Measurements from ENCODE around the gene OSBP2.

Gene OSBP2

GRCh38 chr22:30809086-30809485, 114.4 kb downstream of the OSBP2 start:
- DNase-seq (ENCODE audit: low spot score): no peak

- no peak for DNase-seq (ENCODE audit: low spot score)
Observed at GRCh38 chr22:30810105-30810504, 115.4 kb downstream of the OSBP2 start.

- no peak for DNase-seq (ENCODE audit: low spot score)
Observed at GRCh38 chr22:30813936-30814335, 119.3 kb downstream of the OSBP2 start.

DNA sequence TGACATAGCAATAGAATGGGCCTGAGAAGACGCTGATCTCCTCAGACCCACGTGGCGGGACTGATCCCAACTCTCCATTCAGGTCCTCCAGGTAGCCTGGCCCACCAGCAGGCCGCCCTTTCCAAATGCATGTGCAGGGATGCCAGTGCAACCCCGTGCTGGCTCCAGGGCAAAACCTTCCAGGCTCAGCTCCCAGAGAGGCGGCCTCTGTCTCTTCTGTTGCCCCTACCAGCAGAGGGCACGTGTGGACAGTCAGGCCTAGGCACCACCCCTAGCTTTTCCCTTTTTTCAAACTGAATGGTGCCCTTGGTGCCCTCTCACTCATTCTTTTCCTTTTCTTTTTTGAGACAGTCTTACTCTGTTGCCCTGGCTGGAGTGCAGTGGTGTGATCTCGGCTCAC, 121.7 kb downstream of the OSBP2 start:
- DNase-seq (ENCODE audit: low spot score): no peak

GRCh38 chr22:30821381-30821780, 126.7 kb downstream of the OSBP2 start:
- DNase-seq (ENCODE audit: low spot score): no peak

GRCh38 chr22:30821863-30822215, 127.2 kb downstream of the OSBP2 start:
- no peak for DNase-seq (ENCODE audit: low spot score)

DNA sequence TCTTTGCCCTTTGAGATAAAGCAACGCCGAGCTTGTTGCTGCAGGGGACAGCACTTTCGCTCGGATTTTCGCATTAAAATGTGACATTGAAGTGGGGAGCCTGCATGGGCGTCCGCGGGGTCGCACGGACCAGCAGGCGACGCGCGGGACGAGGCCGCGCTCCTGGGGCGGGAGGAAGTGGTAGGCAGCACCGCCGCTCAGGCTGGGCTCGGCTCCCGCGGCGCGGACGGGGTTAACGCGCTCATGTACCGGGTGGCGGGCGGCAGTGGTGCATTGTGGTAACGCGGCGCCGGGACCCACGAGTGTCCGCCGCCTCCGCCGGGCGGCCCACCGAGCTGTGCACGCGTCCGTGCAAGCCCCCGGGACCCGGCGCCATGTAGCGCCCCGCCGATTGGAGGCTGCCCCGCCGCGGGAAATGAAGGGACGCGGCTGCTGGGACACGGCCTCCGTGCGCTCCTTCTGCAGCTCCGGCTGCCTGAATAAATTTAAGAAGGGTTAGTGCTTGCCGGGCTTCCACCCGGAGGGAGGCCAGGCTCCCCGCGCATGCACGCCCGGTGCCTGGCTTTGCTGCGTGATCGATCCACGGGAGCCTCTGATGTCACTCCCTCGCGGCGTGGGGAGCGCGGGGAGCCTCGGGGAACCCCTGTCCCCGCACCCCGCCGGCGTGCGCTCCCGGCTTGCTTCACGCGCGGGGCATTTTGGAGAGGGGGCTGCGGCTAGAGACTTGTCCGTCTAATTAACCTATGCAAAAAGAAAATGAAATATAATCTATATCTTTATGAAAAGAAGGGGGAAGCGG, 127.7 kb downstream of the OSBP2 start:
- DNase-seq (ENCODE audit: low spot score): no peak

- no peak for DNase-seq (ENCODE audit: low spot score)
Observed at GRCh38 chr22:30823015-30823370, 128.3 kb downstream of the OSBP2 start.

DNA sequence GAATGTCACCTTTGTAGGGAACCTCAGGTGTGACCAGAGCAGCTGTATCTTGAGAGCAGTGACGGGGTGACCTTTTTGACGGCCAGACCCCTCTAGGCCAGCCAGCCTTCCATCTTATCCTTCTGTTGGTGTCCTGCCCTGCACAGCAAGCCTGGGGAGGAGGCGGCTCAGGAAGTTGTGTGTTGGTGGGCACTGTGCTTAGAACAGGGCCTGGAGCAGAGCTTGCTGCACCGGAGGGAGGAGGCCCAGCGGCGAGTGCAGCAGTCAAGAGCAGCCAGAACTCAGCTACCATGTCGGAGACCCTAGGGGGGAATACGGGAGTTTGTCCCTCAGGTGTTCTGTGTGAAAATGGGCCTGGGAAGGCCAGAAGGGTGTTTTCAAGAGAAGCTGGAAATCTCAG, 129.4 kb downstream of the OSBP2 start:
- no peak for DNase-seq (ENCODE audit: low spot score)

- DNase-seq (ENCODE audit: low spot score): no peak
Observed at GRCh38 chr22:30824711-30825110, 130.0 kb downstream of the OSBP2 start.

DNA sequence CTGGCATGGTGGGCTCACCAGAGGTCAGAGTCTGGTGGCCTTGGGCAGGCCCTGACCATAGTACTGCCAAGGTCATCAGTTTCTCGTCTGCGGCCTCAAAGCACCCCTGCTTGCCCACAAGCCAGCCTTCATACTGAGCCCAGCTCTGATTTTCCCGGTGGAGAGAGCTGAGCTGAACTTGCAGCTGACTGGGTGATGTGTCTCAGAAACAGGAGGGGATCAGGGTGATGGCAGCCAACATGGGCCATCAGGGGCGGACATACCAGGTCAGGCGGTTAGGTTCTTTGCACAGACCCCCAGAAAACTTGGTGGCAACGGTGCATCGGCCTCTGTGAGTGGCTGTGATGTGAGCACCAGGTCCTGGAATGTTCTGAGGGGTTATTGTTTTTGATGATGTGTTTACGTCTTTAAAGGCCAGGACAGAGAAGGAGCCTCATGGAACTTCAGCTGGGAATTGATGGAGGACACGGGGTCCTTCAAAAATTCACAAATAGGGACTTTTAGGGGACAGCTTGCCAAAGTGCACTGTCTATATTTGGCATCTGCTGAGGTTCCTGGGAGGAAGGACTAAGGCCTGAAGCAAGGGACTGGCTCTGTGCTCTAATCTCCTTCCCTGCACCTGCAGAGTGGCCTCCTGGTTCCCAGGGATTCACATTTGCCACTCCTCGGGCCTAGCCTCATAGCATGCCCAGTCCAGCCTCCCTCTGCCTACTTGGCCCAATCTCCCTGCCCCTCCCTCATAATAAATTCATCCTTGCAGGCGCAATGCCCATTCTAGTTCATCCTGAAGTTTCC, 131.2 kb downstream of the OSBP2 start:
- no peak for DNase-seq (ENCODE audit: low spot score)

- no peak for DNase-seq (ENCODE audit: low spot score)
Observed at GRCh38 chr22:30826670-30827355, 132.1 kb downstream of the OSBP2 start.

- DNase-seq (ENCODE audit: low spot score): no peak
Observed at GRCh38 chr22:30827646-30828045, 133.0 kb downstream of the OSBP2 start.

DNA sequence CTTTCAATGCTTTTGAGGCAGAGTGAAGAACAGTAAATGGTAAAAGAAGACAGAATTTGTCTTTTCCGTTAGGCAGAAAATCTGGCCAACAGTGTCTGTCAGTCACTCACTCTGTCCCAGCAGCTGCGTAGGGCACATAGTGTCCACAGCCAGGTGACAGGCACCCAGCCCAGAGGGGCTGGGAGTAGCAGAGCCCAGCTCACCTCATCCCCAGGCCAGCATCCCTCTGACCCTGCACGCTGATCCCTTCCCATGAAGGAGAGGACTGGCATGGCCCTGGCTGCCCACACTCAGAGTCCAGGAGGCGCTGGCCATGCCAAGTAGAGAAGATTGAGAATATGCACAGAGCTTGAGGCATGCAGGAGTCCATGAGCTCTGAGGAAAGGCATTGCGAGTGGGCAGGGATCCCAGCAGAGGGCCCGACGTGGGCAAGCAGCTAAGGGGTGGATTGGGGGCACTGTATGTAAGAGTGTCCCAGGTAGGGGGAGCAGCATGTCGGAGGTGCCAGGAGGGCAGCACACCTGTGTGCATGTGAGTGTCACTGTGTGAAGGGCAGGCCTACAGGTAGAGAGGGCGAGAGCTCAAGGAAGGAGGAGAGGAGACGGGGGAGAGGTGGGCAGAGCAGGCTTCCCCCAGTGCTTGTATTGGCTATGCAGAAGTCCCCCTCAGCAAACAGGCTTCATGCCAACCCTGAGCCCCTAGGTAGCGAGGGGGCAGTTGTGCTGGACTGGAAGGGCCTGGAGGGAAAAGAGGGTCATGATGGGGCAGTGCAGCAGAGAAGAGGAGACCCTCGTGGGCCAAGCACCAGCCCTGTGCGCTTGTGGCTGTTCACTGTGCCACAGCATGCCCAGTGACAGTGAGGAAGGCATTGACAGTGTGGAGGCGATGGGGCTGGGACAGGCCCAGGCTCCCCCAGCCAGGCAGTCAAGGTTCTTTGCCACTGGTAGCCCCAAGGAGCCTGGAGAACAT, 133.8 kb downstream of the OSBP2 start:
- DNase-seq (ENCODE audit: low spot score): no peak

GRCh38 chr22:30829901-30830550, 135.4 kb downstream of the OSBP2 start:
- DNase-seq (ENCODE audit: low spot score): no peak

GRCh38 chr22:30830907-30831306, 136.2 kb downstream of the OSBP2 start:
- no peak for DNase-seq (ENCODE audit: low spot score)

GRCh38 chr22:30832407-30832987, 137.8 kb downstream of the OSBP2 start:
- no peak for DNase-seq (ENCODE audit: low spot score)

GRCh38 chr22:30833322-30833721, 138.6 kb downstream of the OSBP2 start:
- no peak for DNase-seq (ENCODE audit: low spot score)

DNA sequence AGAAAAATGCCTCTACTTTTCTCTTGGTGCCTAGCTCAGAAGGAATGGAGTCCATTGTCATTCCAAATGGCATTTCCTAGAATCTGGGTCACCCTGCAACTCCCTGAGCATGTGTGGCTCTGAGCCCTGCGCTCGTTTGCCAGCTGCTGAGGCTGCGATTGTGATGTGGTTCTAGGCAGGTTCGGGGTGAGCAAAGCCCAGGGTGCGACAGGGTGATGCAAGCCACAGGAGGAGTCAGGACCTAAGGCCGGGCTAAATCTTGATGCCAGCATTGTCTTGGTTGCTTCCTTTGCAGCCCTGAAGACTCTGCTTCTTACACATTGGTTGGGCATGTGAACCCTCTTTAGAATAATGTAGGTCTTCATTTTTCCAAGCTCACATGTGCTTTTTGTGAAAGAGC, 142.9 kb downstream of the OSBP2 start:
- DNase-seq (ENCODE audit: low spot score): no peak

GRCh38 chr22:30838111-30838510, 143.4 kb downstream of the OSBP2 start:
- no peak for DNase-seq (ENCODE audit: low spot score)

DNA sequence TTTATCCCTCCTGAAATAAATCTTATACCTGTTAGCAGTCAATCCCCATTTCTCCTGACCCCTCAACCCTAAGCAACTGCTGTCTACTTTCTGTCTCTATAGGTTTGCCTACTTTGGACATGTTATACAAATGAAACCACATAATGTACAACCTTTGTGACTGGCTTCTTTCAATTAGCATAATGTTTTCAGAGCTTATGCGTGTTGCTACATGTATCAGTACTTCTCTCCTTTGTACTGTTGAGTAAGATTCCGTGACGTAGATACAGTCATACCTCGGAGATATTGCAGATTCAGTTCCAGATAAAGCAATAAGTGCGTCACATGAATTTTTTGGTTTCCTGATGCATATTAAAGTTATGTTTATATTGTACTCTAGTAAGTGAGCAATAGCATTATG, 146.6 kb downstream of the OSBP2 start:
- no peak for DNase-seq (ENCODE audit: low spot score)
